ENCODE data around the gene ERC2.

The ERC2 gene

DNA sequence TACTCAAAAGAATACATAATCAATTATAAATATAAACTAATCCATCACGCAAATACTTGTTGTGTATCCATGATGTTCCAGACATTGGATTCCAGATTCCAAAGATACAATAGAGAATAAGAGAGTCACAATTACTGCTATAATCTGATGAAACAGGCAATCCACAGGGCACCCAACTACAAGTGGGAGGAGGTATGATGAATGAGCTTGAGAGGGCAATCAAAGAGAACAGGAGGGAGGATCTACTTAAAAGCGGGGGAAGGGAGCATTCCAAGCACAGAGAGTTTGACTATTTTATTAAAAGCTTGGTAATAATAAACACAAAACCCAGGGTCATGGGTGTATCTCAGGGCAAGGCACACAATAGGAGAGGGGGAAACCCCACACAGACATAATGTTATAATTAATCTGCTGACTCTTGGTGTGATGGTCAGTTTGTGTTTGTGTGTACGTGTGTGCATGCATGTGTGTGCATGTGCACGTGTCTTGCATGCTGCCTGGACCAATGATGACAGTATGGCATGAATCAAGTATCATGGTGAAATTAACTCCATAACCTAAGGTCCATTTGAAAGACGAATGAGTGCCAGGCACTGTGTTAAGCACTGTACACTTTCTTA, 655.8 kb downstream of the ERC2 start:
- Histone ChIP-seq H3K27ac (ENCODE audit: low read depth, low read length) (no peak overlapping the region), H3K4me2 (ENCODE audit: low read depth, low read length, poor library complexity, severe bottlenecking) (no peak overlapping the region), H3K9me2 (replicated peaks; ENCODE audit: insufficient read depth, low read length) (no peaks in the 10 kb centered on the region), H3K36me3 (ENCODE audit: low read length) (no peaks in the 10 kb centered on the region), H3K9ac (ENCODE audit: low read length) (no peak overlapping the region), H4K20me1 (ENCODE audit: low read depth, low read length) (no peaks in the 10 kb centered on the region), H3K4me3 (ENCODE audit: insufficient read depth, low read length, poor library complexity, severe bottlenecking) (no peak overlapping the region), H3K9me3 (ENCODE audit: insufficient read depth, low read length) (no peaks in the 10 kb centered on the region), H3K27me3 (ENCODE audit: low read length) (no peaks in the 10 kb centered on the region), H3K79me2 (ENCODE audit: insufficient read depth, low read length) (no peaks in the 10 kb centered on the region), H3F3A (ENCODE audit: insufficient read depth) (no peaks in the 10 kb centered on the region), H2AFZ (ENCODE audit: low read depth, low read length, severe bottlenecking) (no peak overlapping the region)
- TF ChIP-seq EZH2phosphoT487 (conservative IDR thresholded peaks at IDR 0.05; ENCODE audit: low read length): no peak
- TF ChIP-seq, protein P1, sequence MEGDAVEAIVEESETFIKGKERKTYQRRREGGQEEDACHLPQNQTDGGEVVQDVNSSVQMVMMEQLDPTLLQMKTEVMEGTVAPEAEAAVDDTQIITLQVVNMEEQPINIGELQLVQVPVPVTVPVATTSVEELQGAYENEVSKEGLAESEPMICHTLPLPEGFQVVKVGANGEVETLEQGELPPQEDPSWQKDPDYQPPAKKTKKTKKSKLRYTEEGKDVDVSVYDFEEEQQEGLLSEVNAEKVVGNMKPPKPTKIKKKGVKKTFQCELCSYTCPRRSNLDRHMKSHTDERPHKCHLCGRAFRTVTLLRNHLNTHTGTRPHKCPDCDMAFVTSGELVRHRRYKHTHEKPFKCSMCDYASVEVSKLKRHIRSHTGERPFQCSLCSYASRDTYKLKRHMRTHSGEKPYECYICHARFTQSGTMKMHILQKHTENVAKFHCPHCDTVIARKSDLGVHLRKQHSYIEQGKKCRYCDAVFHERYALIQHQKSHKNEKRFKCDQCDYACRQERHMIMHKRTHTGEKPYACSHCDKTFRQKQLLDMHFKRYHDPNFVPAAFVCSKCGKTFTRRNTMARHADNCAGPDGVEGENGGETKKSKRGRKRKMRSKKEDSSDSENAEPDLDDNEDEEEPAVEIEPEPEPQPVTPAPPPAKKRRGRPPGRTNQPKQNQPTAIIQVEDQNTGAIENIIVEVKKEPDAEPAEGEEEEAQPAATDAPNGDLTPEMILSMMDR (IDR thresholded peaks at IDR 0.05; ENCODE audit: insufficient read depth, low read length, poor library complexity, severe bottlenecking): no peak

DNA sequence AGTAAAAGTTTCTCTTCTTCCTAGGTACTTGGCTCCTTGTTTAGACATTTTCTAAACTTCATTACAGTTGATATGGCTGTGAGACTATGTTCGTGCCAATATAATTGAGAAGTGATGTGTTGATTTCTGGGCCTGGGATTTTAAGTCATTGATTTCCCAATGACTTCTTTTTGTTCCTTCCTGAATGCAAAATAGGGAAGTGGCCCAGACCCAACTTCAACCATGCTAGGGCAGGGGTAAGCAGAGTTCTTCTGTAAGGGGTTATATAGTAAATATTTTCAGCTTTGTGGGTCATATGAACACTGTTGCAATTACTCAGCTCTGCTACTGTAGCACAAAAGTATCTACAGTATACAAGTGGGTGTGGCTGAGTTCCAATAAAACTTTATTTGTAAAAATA, 661.1 kb downstream of the ERC2 start:
- Histone ChIP-seq H3K27ac (ENCODE audit: low read depth, low read length) (no peak overlapping the region), H3K9me2 (replicated peaks; ENCODE audit: insufficient read depth, low read length) (no peaks in the 10 kb centered on the region), H4K20me1 (ENCODE audit: low read depth, low read length) (no peaks in the 10 kb centered on the region), H3K4me2 (ENCODE audit: low read depth, low read length, poor library complexity, severe bottlenecking) (no peak overlapping the region), H3K27me3 (ENCODE audit: low read length) (no peaks in the 10 kb centered on the region), H3K9me3 (ENCODE audit: insufficient read depth, low read length) (no peaks in the 10 kb centered on the region), H3F3A (ENCODE audit: insufficient read depth) (no peaks in the 10 kb centered on the region), H3K9ac (ENCODE audit: low read length) (no peak overlapping the region), H2AFZ (ENCODE audit: low read depth, low read length, severe bottlenecking) (no peak overlapping the region), H3K4me3 (ENCODE audit: insufficient read depth, low read length, poor library complexity, severe bottlenecking) (no peak overlapping the region), H3K79me2 (ENCODE audit: insufficient read depth, low read length) (no peaks in the 10 kb centered on the region), H3K36me3 (ENCODE audit: low read length) (no peaks in the 10 kb centered on the region)
- TF ChIP-seq EZH2phosphoT487 (conservative IDR thresholded peaks at IDR 0.05; ENCODE audit: low read length): no peak
- TF ChIP-seq, protein P1 (IDR thresholded peaks at IDR 0.05; ENCODE audit: insufficient read depth, low read length, poor library complexity, severe bottlenecking): no peak

DNA sequence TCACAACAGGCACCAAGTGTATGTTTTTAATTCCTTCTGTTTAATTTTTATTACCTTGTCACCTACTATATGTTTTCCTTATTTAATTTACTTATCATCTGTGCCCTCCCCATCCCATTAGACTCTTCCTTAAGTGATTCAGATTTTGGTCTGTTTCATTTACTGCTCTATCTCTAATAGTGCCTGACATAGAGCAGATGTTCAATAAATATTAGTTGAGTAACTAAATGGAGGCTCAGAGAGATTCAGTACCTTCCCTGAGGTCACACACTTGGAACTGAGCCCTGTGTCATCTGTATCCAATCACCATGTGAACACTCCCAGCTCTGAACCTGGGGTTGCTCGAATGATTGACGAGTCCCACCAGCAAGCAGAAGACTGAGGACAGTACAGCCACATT, 663.1 kb downstream of the ERC2 start:
- no peak overlapping the region for H2AFZ ChIP-seq (ENCODE audit: low read depth, low read length, severe bottlenecking)
- H3K4me3 ChIP-seq (ENCODE audit: insufficient read depth, low read length, poor library complexity, severe bottlenecking): no peak overlapping the region
- no peak overlapping the region for H3K9ac ChIP-seq (ENCODE audit: low read length)
- no peaks in the 10 kb centered on the region for H4K20me1 ChIP-seq (ENCODE audit: low read depth, low read length)
- H3K27ac ChIP-seq (ENCODE audit: low read depth, low read length): no peak overlapping the region
- no peaks in the 10 kb centered on the region for H3K9me3 ChIP-seq (ENCODE audit: insufficient read depth, low read length)
- TF ChIP-seq, protein P1 (IDR thresholded peaks at IDR 0.05; ENCODE audit: insufficient read depth, low read length, poor library complexity, severe bottlenecking): no peak
- no peak for TF ChIP-seq EZH2phosphoT487 (conservative IDR thresholded peaks at IDR 0.05; ENCODE audit: low read length)
- no peak overlapping the region for H3K4me2 ChIP-seq (ENCODE audit: low read depth, low read length, poor library complexity, severe bottlenecking)
- H3F3A ChIP-seq (ENCODE audit: insufficient read depth): no peaks in the 10 kb centered on the region
- no peaks in the 10 kb centered on the region for H3K27me3 ChIP-seq (ENCODE audit: low read length)
- no peaks in the 10 kb centered on the region for H3K9me2 ChIP-seq (replicated peaks; ENCODE audit: insufficient read depth, low read length)
- H3K79me2 ChIP-seq (ENCODE audit: insufficient read depth, low read length): no peaks in the 10 kb centered on the region
- no peaks in the 10 kb centered on the region for H3K36me3 ChIP-seq (ENCODE audit: low read length)

Measured in SU-DHL-6 (cell line).